ENCODE results near the gene NOSTRIN.

GRCh38 chr2:168913495-168913894, 111.1 kb downstream of the NOSTRIN start:
- no peak for TF ChIP-seq CTCF (IDR thresholded peaks at IDR 0.05)
- no peak for TF ChIP-seq POLR2A (IDR thresholded peaks at IDR 0.05)
